GM23338 (cell line): ENCODE data around the gene HAS3. TPM values are rescaled to one million over a fixed set of nuclear protein-coding genes. Genes with fewer than 3 reads are reported as not detected.
A peak's percentile ranks its signal among the peaks of the same experiment; 100 is the strongest.

Experiments
- ATAC-seq: fragments of 200-7000 bp; cut with Tn5 transposase; 3 replicates; pipeline ENCODE4 v1.9.1; 2020
- DNase-seq: peaks from one replicate; pipeline ENCODE4 v3.0.0-alpha.2; 2015; ENCODE audit warnings: low spot score
- H2AFZ ChIP-seq: fragments of 200-600 bp; sonication (generic); 2 replicates; pipeline ENCODE4 v1.8.0; 2016; ENCODE audit warnings: antibody characterized with exemption, mild to moderate bottlenecking, moderate library complexity
- H3F3A ChIP-seq: fragments of 200-600 bp; sonication (generic); replicated peaks from 2 replicates; pipeline ENCODE4 v1.8.0; 2017; ENCODE audit warnings: antibody characterized with exemption, mixed run types, low read depth
- H3K27ac ChIP-seq: fragments of 200-600 bp; sonication (generic); 2 replicates; pipeline ENCODE4 v1.6.1; 2016; ENCODE audit warnings: low read depth
- H3K27me3 ChIP-seq: fragments of 200-600 bp; sonication (generic); 2 replicates; pipeline ENCODE4 v1.8.0; 2016; ENCODE audit warnings: mild to moderate bottlenecking, mixed run types, moderate library complexity; ENCODE audit not compliant: insufficient read depth
- H3K36me3 ChIP-seq: fragments of 200-600 bp; sonication (generic); 2 replicates; pipeline ENCODE4 v1.8.0; 2016; ENCODE audit warnings: mild to moderate bottlenecking; ENCODE audit not compliant: insufficient read depth
- H3K4me1 ChIP-seq: fragments of 200-600 bp; sonication (generic); 2 replicates; pipeline ENCODE4 v1.8.0; 2016; ENCODE audit warnings: mild to moderate bottlenecking, moderate library complexity; ENCODE audit not compliant: insufficient read depth
- H3K4me2 ChIP-seq: fragments of 200-600 bp; sonication (generic); 2 replicates; pipeline ENCODE4 v1.7.1; 2017; ENCODE audit warnings: mixed run types
- H3K4me3 ChIP-seq: fragments of 200-600 bp; sonication (generic); 2 replicates; pipeline ENCODE4 v1.6.1; 2016; ENCODE audit warnings: mixed run types
- H3K79me2 ChIP-seq: fragments of 200-600 bp; sonication (generic); replicated peaks from 2 replicates; pipeline ENCODE4 v1.8.0; 2017; ENCODE audit warnings: mild to moderate bottlenecking; ENCODE audit not compliant: insufficient read depth
- H3K9me2 ChIP-seq: fragments of 200-600 bp; sonication (generic); 2 replicates; pipeline ENCODE4 v1.8.0; 2017; ENCODE audit not compliant: insufficient read depth
- H4K20me1 ChIP-seq: fragments of 200-600 bp; sonication (generic); replicated peaks from 2 replicates; pipeline ENCODE4 v1.8.0; 2017; ENCODE audit warnings: mild to moderate bottlenecking; ENCODE audit not compliant: insufficient read depth
- H3K27ac Mint-ChIP-seq: 2 replicates; pipeline ENCODE4 v1.8.0; 2020; ENCODE audit warnings: inconsistent platforms, mild to moderate bottlenecking, moderate library complexity, mixed read lengths
- H3K27me3 Mint-ChIP-seq: 3 replicates; pipeline ENCODE4 v1.8.0; 2022; ENCODE audit warnings: low read depth, mild to moderate bottlenecking, moderate library complexity, mixed read lengths, inconsistent platforms; ENCODE audit not compliant: insufficient read depth, poor library complexity
- H3K36me3 Mint-ChIP-seq: 3 replicates; pipeline ENCODE4 v1.8.0; 2021; ENCODE audit warnings: low read depth, mild to moderate bottlenecking, inconsistent platforms, moderate library complexity, mixed read lengths
- H3K4me1 Mint-ChIP-seq: 3 replicates; pipeline ENCODE4 v1.8.0; 2020; ENCODE audit warnings: mild to moderate bottlenecking, inconsistent platforms, mixed read lengths
- H3K4me3 Mint-ChIP-seq: 3 replicates; pipeline ENCODE4 v1.8.0; 2021; ENCODE audit warnings: moderate library complexity, mild to moderate bottlenecking, inconsistent platforms, mixed read lengths
- H3K9me3 Mint-ChIP-seq: 3 replicates; pipeline ENCODE4 v1.8.0; 2020; ENCODE audit warnings: moderate library complexity, mild to moderate bottlenecking, inconsistent platforms, mixed read lengths
- CREB1 ChIP-seq: fragments of 250-450 bp; sonication (Bioruptor Pico); IDR thresholded peaks from 2 replicates; pipeline ENCODE4 v1.5.0; 2020; ENCODE audit warnings: low read depth, mild to moderate bottlenecking, moderate library complexity
- CTCF ChIP-seq, 2 experiments: fragments of 200-600 bp in 1 of 2; sonication (generic) in 1 of 2; conservative IDR thresholded peaks; 2 replicates each; pipeline versions ENCODE4 v1.5.1 to v1.6.1; 2016 to 2017; ENCODE audit warnings: antibody characterized with exemption in 2 of 2, low read depth in 2 of 2, mild to moderate bottlenecking in 2 of 2, moderate library complexity in 1 of 2
- EZH2phosphoT487 ChIP-seq: fragments of 200-600 bp; sonication (generic); IDR thresholded peaks from one replicate; pipeline ENCODE4 v1.8.1; 2018; ENCODE audit warnings: antibody characterized with exemption; ENCODE audit not compliant: unreplicated experiment
- NANOG ChIP-seq: IDR thresholded peaks from 2 replicates; pipeline ENCODE4 v1.6.1; 2016; ENCODE audit warnings: antibody characterized with exemption, borderline replicate concordance
- POLR2AphosphoS5 ChIP-seq: IDR thresholded peaks from 2 replicates; pipeline ENCODE4 v1.6.1; 2016; ENCODE audit warnings: antibody characterized with exemption, low read depth
- STAT1 ChIP-seq: IDR thresholded peaks from one replicate; pipeline ENCODE4 v1.6.1; 2016; ENCODE audit warnings: antibody characterized with exemption; ENCODE audit not compliant: unreplicated experiment
- ZNF114 ChIP-seq: fragments of 250-450 bp; sonication (Bioruptor Pico); IDR thresholded peaks from 2 replicates; pipeline ENCODE4 v1.5.0; 2020; ENCODE audit warnings: mild to moderate bottlenecking, moderate library complexity
- ZNF331 ChIP-seq: fragments of 250-450 bp; sonication (Bioruptor Pico); IDR thresholded peaks from 2 replicates; pipeline ENCODE4 v1.5.0; 2020; ENCODE audit warnings: low read depth, mild to moderate bottlenecking, moderate library complexity
- ZNF462 ChIP-seq: fragments of 250-450 bp; sonication (Bioruptor Pico); IDR thresholded peaks from 2 replicates; pipeline ENCODE4 v1.5.0; 2020; ENCODE audit warnings: mild to moderate bottlenecking, moderate library complexity
- polyA plus RNA-seq: library from polyadenylated mRNA; unstranded; fragments of >200 nt; fragmentation: Nextera tagmentation; extraction: Ambion mirVana; gene quantifications from 2 replicates; pipeline ENCODE4 v1.2.1, GENCODE V29; 2016
- total RNA-seq: library from RNA; depleted of rRNA; stranded (reverse); fragments of >200 nt; shearing (Covaris generic); gene quantifications from 2 replicates; pipeline ENCODE4 v1.2.3, GENCODE V29; 2014

HAS3 gene
- total and polyA plus RNA-seq, 2 experiments from 2014 or later = 7.3 to 54.9 TPM

- peaks cover 43% of the 10 kb centered on the region for H3K4me1 Mint-ChIP-seq
- H3K27ac ChIP-seq = no peak overlapping the region
- H3K9me2 ChIP-seq = no peaks in the 10 kb centered on the region
- H3K4me3 ChIP-seq = no peak overlapping the region
- peaks cover 19% of the 10 kb centered on the region for H3F3A ChIP-seq
- DNase-seq (no peak), ATAC-seq (peak; percentile 40)
- no peak overlapping the region for H3K27ac Mint-ChIP-seq
- no peaks in the 10 kb centered on the region for H3K27me3 ChIP-seq
- H3K9me3 Mint-ChIP-seq = no peaks in the 10 kb centered on the region
- H3K4me3 Mint-ChIP-seq = no peak overlapping the region; the same call in 2 of the 3 replicates
- H3K4me1 ChIP-seq = peaks cover 48% of the 10 kb centered on the region
- no peaks in the 10 kb centered on the region for H3K36me3 Mint-ChIP-seq
- H3K79me2 ChIP-seq = no peaks in the 10 kb centered on the region
- no peaks in the 10 kb centered on the region for H3K36me3 ChIP-seq
- H3K27me3 Mint-ChIP-seq = peaks cover 14% of the 10 kb centered on the region
- peak overlapping the region; percentile 88 for H2AFZ ChIP-seq
- no peaks in the 10 kb centered on the region for H4K20me1 ChIP-seq
- H3K4me2 ChIP-seq = peak overlapping the region; percentile 42
- TF ChIP-seq ZNF331 (CRISPR knock-in tag) (no peak), CREB1 (CRISPR knock-in tag) (no peak), POLR2AphosphoS5 (no peak), CTCF (conservative IDR thresholded peaks at IDR 0.05; ENCODE audit: low read depth in 2 of 2) (no peak)
Measured at GRCh38 chr16:69100071-69100691, 5.3 kb upstream of the HAS3 start.

GRCh38 chr16:69106491-69107315 lies 1.2 kb downstream of the HAS3 start:
- Mint-ChIP-seq H3K9me3 (no peaks in the 10 kb centered on the region), H3K36me3 (peaks cover 35% of the 10 kb centered on the region), H3K27me3 (peaks cover 32% of the 10 kb centered on the region), H3K27ac (peak overlapping the region; percentile 90; the same call in 1 of the 2 replicates), H3K4me1 (peaks cover 45% of the 10 kb centered on the region), H3K4me3 (peak overlapping the region; percentile 94)
- Histone ChIP-seq H3K4me3 (peak overlapping the region; percentile 95), H3K27ac (no peak overlapping the region), H3K36me3 (peaks cover 22% of the 10 kb centered on the region), H3K79me2 (peaks cover 43% of the 10 kb centered on the region), H3K9me2 (no peaks in the 10 kb centered on the region), H3K4me2 (peak overlapping the region; percentile 99), H3F3A (peaks cover 35% of the 10 kb centered on the region), H3K27me3 (no peaks in the 10 kb centered on the region), H4K20me1 (no peaks in the 10 kb centered on the region; the same call in 1 of the 2 replicates), H2AFZ (no peak overlapping the region; the same call in 1 of the 2 replicates), H3K4me1 (peaks cover 38% of the 10 kb centered on the region)
- DNase-seq = peak; percentile 80
- peak; percentile 19 for ATAC-seq
- TF ChIP-seq ZNF114 (CRISPR knock-in tag) (no peak), EZH2phosphoT487 (no peak), CTCF (conservative IDR thresholded peaks at IDR 0.05; ENCODE audit: low read depth in 2 of 2) (no peak), ZNF462 (no peak), ZNF331 (CRISPR knock-in tag) (no peak), CREB1 (CRISPR knock-in tag) (no peak), NANOG (no peak), STAT1 (no peak), POLR2AphosphoS5 (no peak)
